ENCODE data around the gene HRC.
"Not testable (repeated sequence)": the region's sequence is repeated elsewhere in the genome, so short reads cannot be mapped to it uniquely, and the experiment has no call there.

HRC gene

DNA sequence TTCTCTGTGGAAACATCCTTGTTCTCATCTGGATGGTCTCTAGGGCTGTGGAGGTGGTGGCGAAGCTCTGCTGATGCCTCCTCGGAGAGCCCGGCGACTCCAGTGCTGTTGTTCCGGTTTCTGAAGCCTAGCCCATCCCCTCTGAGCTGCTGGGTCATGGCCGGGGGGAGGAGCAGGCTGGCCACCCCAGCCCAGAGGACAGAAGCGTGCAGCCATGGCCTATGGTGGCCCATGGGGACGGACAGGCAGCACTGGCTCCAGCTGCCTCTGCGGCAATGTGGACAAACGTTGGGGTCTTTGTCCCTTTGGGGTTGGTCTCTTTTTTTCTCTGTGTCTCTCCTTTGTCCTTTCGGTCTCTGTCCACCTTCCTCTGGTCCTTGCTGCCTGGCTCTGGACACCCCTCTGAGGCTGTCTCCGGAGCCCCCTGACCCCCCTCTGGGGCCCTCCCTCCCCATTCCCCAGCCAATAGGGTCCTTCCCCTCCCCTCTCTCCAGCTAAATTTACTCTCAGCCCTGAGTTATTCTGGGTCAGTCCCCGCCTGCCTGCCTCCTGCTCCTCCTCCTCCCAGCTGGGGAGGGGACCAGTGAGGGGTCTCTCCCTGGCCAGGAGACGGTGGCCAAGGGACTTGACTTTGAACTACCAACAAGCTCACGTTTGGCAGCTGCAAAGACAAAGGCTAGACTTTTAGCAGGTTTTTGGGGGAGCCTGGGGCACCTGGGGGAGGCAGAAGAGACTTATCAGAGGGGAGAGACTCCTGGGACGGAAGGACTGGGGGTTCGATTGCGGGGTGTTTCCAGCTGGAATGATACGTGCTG lies at the start of gene HRC:
HRC (minus strand) TSS at position 392 of the 815 bp plus-strand sequence; CDS start at position 233, 159 bp downstream.
- DNase-seq = no peak

- DNase-seq = no peak
These were observed 45.8 kb upstream of the HRC start for GRCh38 chr19:49201042-49201441.

DNA sequence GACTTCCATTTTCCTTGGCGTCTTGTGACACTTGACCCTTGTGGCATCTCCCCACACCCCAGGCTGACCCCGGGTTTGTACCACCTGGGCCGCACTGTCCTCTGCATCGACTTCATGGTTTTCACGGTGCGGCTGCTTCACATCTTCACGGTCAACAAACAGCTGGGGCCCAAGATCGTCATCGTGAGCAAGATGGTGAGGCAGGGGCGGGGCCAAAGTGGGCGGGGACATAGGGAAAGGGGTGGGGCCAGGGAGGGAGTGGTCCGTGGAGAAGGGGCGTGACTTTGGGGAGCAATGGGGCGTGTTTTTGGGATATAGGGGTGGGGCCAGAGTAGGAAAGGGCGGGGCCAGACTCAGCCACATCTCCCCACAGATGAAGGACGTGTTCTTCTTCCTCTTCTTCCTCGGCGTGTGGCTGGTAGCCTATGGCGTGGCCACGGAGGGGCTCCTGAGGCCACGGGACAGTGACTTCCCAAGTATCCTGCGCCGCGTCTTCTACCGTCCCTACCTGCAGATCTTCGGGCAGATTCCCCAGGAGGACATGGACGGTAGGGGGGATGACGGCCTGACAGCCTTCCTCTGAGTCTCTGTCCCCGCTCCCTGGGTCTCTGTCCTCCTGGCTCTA lies 45.2 kb upstream of the HRC start:
- peak; percentile 43 for DNase-seq

- DNase-seq = no peak
These were observed 41.5 kb upstream of the HRC start for GRCh38 chr19:49196527-49197240.

- DNase-seq = no peak
These were observed 39.2 kb upstream of the HRC start for GRCh38 chr19:49194408-49194807.

DNA sequence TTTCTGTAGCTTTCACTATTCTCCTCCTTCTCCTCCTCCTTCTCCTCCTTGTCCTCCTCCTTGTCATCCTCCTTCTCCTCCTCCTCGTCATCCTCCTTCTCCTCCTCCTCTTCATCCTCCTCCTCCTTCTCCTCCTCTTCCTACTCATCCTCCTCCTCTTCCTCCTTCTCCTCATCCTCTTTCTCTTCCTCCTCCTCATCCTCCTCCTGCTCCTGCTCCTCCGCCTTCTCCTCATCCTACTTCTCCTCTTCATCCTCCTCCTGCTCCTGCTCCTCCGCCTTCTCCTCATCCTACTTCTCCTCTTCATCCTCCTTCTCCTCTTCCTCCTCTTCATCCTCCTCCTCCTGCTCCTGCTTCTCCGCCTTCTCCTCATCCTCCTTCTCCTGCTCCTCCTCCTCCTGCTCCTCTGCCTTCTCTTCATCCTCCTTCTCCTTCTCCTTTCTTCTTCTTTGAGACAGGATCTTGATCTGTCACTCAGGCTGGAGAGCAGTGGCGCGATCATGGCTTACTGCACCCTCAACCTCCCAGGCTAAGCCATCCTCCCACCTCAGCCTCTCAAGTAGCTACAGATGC lies 38.7 kb upstream of the HRC start:
- DNase-seq = no peak

DNA sequence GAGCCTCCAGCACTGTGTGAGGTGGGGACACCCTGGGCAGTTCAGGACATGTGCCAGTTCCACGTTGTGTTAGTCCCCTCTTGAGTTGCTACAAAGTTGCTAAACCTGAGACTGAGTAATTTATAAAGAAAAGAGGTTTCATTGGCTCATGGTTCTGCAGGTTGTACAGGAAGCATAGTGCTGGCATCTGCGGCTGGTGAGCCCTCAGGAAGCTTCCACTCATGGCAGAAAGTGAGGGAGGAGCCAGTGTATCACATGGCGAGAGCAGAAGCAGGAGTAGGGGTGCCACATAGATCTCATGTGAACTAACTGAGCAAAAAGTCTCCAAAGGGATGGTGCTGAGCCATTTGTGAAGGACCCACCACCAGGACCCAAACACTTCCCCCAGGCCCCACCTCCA lies 35.6 kb upstream of the HRC start:
- DNase-seq = no peak

DNA sequence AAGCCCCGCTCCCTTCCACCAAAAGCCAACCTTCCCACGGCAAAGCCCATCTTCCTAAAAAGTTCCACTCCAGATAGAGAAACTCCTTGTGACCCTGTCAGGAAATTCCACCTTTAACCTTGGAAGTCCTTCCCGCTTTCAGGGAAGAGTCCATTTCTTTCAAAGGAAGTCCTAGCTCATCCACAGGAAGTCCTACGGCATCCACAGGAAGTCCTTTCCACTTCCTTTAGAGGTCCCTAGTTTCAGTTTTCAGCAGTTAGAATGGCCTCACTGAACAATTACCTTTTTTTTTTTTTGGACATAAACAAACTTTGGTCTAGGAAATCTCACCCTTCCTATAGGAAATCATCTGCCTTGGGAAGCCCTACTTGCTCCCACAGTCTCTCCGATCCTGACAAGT lies 34.1 kb upstream of the HRC start:
- DNase-seq = no peak

DNA sequence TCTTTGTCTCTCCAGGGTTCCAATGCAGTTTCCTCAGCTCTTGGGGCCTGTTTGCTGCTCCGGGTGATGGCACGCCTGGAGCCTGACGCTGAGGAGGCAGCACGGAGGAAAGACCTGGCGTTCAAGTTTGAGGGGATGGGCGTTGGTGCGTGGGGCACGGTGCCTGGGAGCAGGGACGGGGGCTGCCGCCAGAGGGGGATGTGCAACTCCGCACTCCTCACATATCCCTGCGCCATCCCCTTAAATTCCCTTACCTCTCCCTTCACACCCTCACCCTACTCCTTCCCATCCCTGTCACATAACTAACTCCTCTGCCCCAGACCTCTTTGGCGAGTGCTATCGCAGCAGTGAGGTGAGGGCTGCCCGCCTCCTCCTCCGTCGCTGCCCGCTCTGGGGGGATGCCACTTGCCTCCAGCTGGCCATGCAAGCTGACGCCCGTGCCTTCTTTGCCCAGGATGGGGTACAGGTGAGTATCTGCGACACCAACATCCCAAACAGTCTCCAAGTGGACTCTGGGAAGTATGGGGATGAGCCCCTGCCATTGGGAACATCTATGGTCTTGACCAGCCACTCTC lies 33.5 kb upstream of the HRC start:
- no peak for DNase-seq

- DNase-seq = no peak
These were observed 30.9 kb upstream of the HRC start for GRCh38 chr19:49186108-49186507.

GRCh38 chr19:49182848-49183375 lies 27.7 kb upstream of the HRC start:
- no peak for DNase-seq

- DNase-seq = not testable (repeated sequence)
These were observed 27.0 kb upstream of the HRC start for GRCh38 chr19:49182010-49182847.

- no peak for DNase-seq
These were observed 25.5 kb upstream of the HRC start for GRCh38 chr19:49180659-49181058.

- DNase-seq = no peak
These were observed 18.0 kb upstream of the HRC start for GRCh38 chr19:49173198-49173597.

DNA sequence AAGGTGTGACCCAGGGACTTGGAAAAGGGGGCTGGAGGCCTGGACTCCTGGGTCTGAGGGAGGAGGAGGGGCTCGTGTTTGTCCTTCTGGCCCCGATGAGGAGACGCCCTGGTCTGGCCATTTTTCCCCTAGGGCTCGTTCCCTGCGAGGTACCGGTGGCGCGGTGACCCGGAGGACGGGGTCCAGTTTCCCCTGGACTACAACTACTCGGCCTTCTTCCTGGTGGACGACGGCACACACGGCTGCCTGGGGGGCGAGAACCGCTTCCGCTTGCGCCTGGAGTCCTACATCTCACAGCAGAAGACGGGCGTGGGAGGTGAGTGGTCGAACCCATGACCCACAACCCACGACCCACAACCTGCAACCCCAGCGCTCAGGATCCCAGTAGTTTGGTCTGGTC lies 13.2 kb upstream of the HRC start:
- DNase-seq = no peak

DNA sequence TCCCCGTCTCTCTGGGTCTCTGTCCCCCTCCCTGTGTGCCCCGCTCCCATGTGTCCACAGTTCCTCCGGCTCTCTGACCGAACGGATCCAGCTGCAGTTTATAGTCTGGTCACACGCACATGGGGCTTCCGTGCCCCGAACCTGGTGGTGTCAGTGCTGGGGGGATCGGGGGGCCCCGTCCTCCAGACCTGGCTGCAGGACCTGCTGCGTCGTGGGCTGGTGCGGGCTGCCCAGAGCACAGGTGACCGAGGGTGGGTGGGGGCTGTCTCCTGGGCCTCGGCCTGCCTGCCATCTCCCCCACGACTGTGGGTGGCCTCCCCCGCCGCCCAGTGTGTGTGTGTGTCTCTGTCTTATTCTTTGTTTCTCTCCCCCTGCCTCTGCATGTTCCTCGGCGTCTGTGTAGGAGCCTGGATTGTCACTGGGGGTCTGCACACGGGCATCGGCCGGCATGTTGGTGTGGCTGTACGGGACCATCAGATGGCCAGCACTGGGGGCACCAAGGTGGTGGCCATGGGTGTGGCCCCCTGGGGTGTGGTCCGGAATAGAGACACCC lies 12.7 kb upstream of the HRC start:
- DNase-seq = no peak

DNA sequence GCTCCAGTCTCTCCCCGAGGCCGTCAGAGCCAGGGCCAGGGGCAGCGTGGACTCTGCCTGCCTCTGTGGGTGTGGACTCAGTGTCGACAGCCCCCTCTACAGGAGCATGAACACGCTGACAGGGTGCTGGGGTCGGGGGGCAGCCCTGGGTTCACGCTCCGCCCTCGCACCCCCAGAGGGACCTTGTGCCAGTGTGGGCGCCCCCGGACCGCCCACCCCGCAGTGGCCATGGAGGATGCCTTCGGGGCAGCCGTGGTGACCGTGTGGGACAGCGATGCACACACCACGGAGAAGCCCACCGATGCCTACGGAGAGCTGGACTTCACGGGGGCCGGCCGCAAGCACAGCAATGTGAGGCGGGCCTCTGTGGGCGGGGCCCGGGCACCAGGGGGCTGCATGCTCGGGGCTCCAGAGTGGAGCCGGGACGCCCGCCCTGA lies 10.7 kb upstream of the HRC start:
- DNase-seq = no peak

DNA sequence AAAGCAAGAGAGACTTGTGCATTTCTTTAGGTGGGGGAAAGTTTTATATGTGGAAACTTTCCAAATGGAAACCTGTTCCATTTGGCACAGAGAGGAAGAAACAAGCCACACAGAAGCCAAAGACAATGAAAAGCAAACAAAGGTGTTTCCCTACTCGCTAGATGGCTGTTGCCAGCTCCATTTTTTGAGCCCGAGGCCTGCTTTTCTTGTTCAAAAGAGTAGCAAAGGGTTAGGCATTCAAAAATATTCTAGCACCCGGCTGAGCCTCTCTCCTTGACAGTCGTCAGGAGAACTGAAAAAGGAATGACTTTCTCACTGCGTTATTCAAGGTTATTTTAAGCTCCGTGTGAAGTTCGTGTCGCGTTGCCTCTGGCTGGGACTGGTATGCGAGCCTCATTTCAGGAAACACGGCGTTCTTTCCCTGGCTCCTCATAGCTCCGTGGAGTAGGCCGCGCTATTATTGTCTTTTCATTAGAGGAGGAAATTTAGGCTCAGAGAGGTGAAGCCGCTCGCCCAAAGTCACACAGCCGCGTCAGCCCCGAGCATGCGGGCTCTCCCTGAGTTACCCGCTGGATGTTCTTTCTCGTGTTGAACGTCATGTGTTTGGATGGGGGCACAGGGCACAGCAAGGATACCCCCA lies 10.0 kb upstream of the HRC start:
- DNase-seq = no peak

DNA sequence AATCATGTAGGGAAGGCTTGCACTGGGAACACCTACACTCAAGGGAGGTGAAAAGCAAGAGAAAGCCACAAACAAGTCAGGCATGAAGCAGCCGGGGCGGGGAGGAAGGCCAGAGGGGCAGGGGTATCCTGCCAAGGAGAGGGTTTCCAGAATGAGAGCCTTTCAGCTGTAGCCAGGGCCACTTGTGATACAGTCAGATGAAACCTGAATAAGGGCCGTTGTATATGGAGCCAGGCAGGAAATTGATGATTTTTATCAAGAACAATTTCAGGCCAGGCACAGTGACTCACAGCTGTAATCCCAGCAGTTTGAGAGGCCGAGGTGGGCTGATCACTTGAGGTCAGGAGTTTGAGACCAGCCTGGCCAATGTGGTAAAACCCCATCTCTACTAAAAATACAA lies 6.8 kb upstream of the HRC start:
- DNase-seq = no peak

DNA sequence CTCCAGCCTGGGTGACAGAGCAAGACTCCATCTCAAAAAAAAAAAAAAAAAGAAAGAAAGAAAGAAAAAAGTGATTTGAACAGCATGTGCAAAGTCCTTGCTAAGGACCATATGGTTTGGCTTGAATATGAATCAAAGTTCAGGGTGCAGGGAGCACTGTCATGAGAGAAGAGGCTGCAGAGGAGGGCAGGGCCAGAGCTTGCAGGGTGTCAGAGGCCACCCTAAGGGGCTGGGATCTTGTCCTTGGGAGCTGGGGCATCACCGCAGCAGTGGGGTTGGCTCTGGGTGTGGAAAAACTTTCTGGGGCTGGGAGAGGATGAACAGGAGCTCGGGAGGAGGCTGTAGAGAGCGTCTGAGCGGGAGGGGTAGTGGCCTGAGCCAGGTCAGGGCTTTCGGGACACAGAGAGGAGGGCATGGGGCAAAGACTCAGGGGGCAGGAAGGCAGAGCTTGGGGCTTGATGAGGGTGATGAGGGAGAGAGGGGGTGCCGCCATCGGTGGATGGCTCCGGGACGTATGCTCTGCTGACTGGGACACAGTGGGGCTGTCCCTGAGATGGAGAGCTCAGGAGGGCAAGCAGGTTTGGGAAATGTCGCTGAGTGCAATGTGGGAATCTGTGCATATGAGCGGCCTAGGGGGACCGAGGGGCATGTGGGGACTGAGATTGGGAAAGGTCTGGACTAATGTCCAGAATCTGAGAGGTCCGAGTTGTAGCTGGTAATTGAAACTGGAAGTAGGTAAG lies 5.4 kb upstream of the HRC start:
- no peak for DNase-seq
